GM23338 (cell line): ENCODE measurements around the gene EVX2. TPM values are rescaled to one million over a fixed set of nuclear protein-coding genes. Genes with fewer than 3 reads are reported as not detected.

Experiments used
- ATAC-seq: fragments of 200-7000 bp; cut with Tn5 transposase; 3 replicates; pipeline ENCODE4 v1.9.1; 2020
- DNase-seq: peaks from one replicate; pipeline ENCODE4 v3.0.0-alpha.2; 2015; ENCODE audit warnings: low spot score
- H2AFZ ChIP-seq: fragments of 200-600 bp; sonication (generic); 2 replicates; pipeline ENCODE4 v1.8.0; 2016; ENCODE audit warnings: antibody characterized with exemption, mild to moderate bottlenecking, moderate library complexity
- H3F3A ChIP-seq: fragments of 200-600 bp; sonication (generic); replicated peaks from 2 replicates; pipeline ENCODE4 v1.8.0; 2017; ENCODE audit warnings: antibody characterized with exemption, mixed run types, low read depth
- H3K27ac ChIP-seq: fragments of 200-600 bp; sonication (generic); 2 replicates; pipeline ENCODE4 v1.6.1; 2016; ENCODE audit warnings: low read depth
- H3K27me3 ChIP-seq: fragments of 200-600 bp; sonication (generic); 2 replicates; pipeline ENCODE4 v1.8.0; 2016; ENCODE audit warnings: mild to moderate bottlenecking, mixed run types, moderate library complexity; ENCODE audit not compliant: insufficient read depth
- H3K36me3 ChIP-seq: fragments of 200-600 bp; sonication (generic); 2 replicates; pipeline ENCODE4 v1.8.0; 2016; ENCODE audit warnings: mild to moderate bottlenecking; ENCODE audit not compliant: insufficient read depth
- H3K4me1 ChIP-seq: fragments of 200-600 bp; sonication (generic); 2 replicates; pipeline ENCODE4 v1.8.0; 2016; ENCODE audit warnings: mild to moderate bottlenecking, moderate library complexity; ENCODE audit not compliant: insufficient read depth
- H3K4me2 ChIP-seq: fragments of 200-600 bp; sonication (generic); 2 replicates; pipeline ENCODE4 v1.7.1; 2017; ENCODE audit warnings: mixed run types
- H3K4me3 ChIP-seq: fragments of 200-600 bp; sonication (generic); 2 replicates; pipeline ENCODE4 v1.6.1; 2016; ENCODE audit warnings: mixed run types
- H3K79me2 ChIP-seq: fragments of 200-600 bp; sonication (generic); replicated peaks from 2 replicates; pipeline ENCODE4 v1.8.0; 2017; ENCODE audit warnings: mild to moderate bottlenecking; ENCODE audit not compliant: insufficient read depth
- H3K9me2 ChIP-seq: fragments of 200-600 bp; sonication (generic); 2 replicates; pipeline ENCODE4 v1.8.0; 2017; ENCODE audit not compliant: insufficient read depth
- H4K20me1 ChIP-seq: fragments of 200-600 bp; sonication (generic); replicated peaks from 2 replicates; pipeline ENCODE4 v1.8.0; 2017; ENCODE audit warnings: mild to moderate bottlenecking; ENCODE audit not compliant: insufficient read depth
- H3K27ac Mint-ChIP-seq: 2 replicates; pipeline ENCODE4 v1.8.0; 2020; ENCODE audit warnings: inconsistent platforms, mild to moderate bottlenecking, moderate library complexity, mixed read lengths
- H3K27me3 Mint-ChIP-seq: 3 replicates; pipeline ENCODE4 v1.8.0; 2022; ENCODE audit warnings: low read depth, mild to moderate bottlenecking, moderate library complexity, mixed read lengths, inconsistent platforms; ENCODE audit not compliant: insufficient read depth, poor library complexity
- H3K36me3 Mint-ChIP-seq: 3 replicates; pipeline ENCODE4 v1.8.0; 2021; ENCODE audit warnings: low read depth, mild to moderate bottlenecking, inconsistent platforms, moderate library complexity, mixed read lengths
- H3K4me1 Mint-ChIP-seq: 3 replicates; pipeline ENCODE4 v1.8.0; 2020; ENCODE audit warnings: mild to moderate bottlenecking, inconsistent platforms, mixed read lengths
- H3K4me3 Mint-ChIP-seq: 3 replicates; pipeline ENCODE4 v1.8.0; 2021; ENCODE audit warnings: moderate library complexity, mild to moderate bottlenecking, inconsistent platforms, mixed read lengths
- H3K9me3 Mint-ChIP-seq: 3 replicates; pipeline ENCODE4 v1.8.0; 2020; ENCODE audit warnings: moderate library complexity, mild to moderate bottlenecking, inconsistent platforms, mixed read lengths
- CREB1 ChIP-seq: fragments of 250-450 bp; sonication (Bioruptor Pico); IDR thresholded peaks from 2 replicates; pipeline ENCODE4 v1.5.0; 2020; ENCODE audit warnings: low read depth, mild to moderate bottlenecking, moderate library complexity
- EZH2 ChIP-seq: fragments of 200-600 bp; sonication (generic); IDR thresholded peaks from one replicate; pipeline ENCODE4 v1.8.0; 2017; ENCODE audit warnings: antibody characterized with exemption, mild to moderate bottlenecking, low read depth; ENCODE audit not compliant: unreplicated experiment
- EZH2phosphoT487 ChIP-seq: fragments of 200-600 bp; sonication (generic); IDR thresholded peaks from one replicate; pipeline ENCODE4 v1.8.1; 2018; ENCODE audit warnings: antibody characterized with exemption; ENCODE audit not compliant: unreplicated experiment
- POLR2AphosphoS5 ChIP-seq: IDR thresholded peaks from 2 replicates; pipeline ENCODE4 v1.6.1; 2016; ENCODE audit warnings: antibody characterized with exemption, low read depth
- ZNF331 ChIP-seq: fragments of 250-450 bp; sonication (Bioruptor Pico); IDR thresholded peaks from 2 replicates; pipeline ENCODE4 v1.5.0; 2020; ENCODE audit warnings: low read depth, mild to moderate bottlenecking, moderate library complexity
- polyA plus RNA-seq: library from polyadenylated mRNA; unstranded; fragments of >200 nt; fragmentation: Nextera tagmentation; extraction: Ambion mirVana; gene quantifications from 2 replicates; pipeline ENCODE4 v1.2.1, GENCODE V29; 2016
- total RNA-seq: library from RNA; depleted of rRNA; stranded (reverse); fragments of >200 nt; shearing (Covaris generic); gene quantifications from 2 replicates; pipeline ENCODE4 v1.2.3, GENCODE V29; 2014
- TF ChIP-seq, protein P1 (sequence below), 2 experiments: fragments of 200-600 bp in 1 of 2; sonication (generic) in 1 of 2; conservative IDR thresholded peaks; 2 replicates each; pipeline versions ENCODE4 v1.5.1 to v1.6.1; 2016 to 2017; ENCODE audit warnings: antibody characterized with exemption in 2 of 2, low read depth in 2 of 2, mild to moderate bottlenecking in 2 of 2, moderate library complexity in 1 of 2
- TF ChIP-seq, protein P2 (sequence below): IDR thresholded peaks from one replicate; pipeline ENCODE4 v1.6.1; 2018; ENCODE audit warnings: antibody characterized with exemption; ENCODE audit not compliant: unreplicated experiment

EVX2 gene
- total and polyA plus RNA-seq, 2 experiments from 2014 or later = 0.03 TPM; not detected in 1

DNA sequence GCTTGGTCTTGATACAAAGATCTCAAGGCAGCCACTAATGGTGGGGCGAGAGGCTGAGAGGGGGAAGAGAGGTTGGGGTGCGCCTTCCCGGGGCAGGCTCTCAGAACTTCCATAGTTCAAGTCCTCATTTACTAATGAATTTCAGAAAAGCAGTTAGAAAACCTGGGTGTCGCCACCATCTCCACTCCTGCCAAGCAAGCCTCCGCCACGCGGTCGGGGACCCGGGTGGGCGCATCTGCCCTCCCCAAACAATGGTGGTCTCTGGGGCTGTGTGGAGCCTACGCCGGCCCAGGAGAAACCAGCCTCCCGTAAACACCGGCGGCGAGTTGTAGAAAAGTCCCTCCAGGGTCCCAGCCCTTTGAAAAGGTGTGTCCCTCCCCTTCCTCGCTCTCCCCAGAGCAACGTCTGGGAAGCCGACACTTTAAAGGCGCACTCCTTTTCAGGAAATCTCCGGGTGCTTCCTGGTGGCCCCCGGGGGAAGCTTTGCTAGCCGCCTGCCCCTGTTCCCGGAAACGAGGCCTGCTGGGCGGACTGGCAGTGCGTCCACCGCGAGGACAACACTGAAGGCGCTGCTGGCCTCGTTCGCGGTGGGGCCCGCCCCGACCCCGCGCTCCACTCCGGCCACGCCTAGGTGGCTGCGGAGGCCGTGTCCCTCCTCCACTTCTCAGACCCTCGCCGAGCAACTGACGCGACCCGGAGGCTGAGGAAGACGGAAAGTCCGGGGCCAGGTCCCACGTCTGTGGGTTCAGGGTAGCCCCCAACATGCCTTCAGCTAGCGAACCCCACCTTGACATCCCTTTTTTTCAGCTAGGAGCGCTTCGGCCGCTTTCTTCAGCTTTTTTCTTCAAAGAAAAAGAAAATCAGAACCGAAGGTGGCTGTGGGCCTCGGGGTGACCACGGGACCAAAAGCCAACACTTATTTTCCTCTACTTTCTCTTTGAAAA is 16.8 kb downstream of the EVX2 start (continued):
- TF ChIP-seq, protein P1, sequence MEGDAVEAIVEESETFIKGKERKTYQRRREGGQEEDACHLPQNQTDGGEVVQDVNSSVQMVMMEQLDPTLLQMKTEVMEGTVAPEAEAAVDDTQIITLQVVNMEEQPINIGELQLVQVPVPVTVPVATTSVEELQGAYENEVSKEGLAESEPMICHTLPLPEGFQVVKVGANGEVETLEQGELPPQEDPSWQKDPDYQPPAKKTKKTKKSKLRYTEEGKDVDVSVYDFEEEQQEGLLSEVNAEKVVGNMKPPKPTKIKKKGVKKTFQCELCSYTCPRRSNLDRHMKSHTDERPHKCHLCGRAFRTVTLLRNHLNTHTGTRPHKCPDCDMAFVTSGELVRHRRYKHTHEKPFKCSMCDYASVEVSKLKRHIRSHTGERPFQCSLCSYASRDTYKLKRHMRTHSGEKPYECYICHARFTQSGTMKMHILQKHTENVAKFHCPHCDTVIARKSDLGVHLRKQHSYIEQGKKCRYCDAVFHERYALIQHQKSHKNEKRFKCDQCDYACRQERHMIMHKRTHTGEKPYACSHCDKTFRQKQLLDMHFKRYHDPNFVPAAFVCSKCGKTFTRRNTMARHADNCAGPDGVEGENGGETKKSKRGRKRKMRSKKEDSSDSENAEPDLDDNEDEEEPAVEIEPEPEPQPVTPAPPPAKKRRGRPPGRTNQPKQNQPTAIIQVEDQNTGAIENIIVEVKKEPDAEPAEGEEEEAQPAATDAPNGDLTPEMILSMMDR (conservative IDR thresholded peaks at IDR 0.05; ENCODE audit: low read depth in 2 of 2) = no peak; a peak in 1 of 4 replicates
- TF ChIP-seq EZH2phosphoT487 (peak; percentile 72), EZH2 (peak; percentile 90), POLR2AphosphoS5 (no peak), ZNF331 (no peak)
- TF ChIP-seq, protein P2, sequence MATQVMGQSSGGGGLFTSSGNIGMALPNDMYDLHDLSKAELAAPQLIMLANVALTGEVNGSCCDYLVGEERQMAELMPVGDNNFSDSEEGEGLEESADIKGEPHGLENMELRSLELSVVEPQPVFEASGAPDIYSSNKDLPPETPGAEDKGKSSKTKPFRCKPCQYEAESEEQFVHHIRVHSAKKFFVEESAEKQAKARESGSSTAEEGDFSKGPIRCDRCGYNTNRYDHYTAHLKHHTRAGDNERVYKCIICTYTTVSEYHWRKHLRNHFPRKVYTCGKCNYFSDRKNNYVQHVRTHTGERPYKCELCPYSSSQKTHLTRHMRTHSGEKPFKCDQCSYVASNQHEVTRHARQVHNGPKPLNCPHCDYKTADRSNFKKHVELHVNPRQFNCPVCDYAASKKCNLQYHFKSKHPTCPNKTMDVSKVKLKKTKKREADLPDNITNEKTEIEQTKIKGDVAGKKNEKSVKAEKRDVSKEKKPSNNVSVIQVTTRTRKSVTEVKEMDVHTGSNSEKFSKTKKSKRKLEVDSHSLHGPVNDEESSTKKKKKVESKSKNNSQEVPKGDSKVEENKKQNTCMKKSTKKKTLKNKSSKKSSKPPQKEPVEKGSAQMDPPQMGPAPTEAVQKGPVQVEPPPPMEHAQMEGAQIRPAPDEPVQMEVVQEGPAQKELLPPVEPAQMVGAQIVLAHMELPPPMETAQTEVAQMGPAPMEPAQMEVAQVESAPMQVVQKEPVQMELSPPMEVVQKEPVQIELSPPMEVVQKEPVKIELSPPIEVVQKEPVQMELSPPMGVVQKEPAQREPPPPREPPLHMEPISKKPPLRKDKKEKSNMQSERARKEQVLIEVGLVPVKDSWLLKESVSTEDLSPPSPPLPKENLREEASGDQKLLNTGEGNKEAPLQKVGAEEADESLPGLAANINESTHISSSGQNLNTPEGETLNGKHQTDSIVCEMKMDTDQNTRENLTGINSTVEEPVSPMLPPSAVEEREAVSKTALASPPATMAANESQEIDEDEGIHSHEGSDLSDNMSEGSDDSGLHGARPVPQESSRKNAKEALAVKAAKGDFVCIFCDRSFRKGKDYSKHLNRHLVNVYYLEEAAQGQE = no peak

- Histone ChIP-seq H4K20me1 (peaks cover 7% of the 10 kb centered on the region), H3K4me1 (peaks cover 22% of the 10 kb centered on the region), H3K79me2 (no peaks in the 10 kb centered on the region), H3K27me3 (peaks cover 86% of the 10 kb centered on the region), H3K4me3 (no peak overlapping the region), H3K9me2 (no peaks in the 10 kb centered on the region), H2AFZ (no peak overlapping the region), H3K27ac (no peak overlapping the region), H3K4me2 (no peak overlapping the region), H3F3A (peaks cover 4% of the 10 kb centered on the region; the same call in 1 of the 2 replicates), H3K36me3 (no peaks in the 10 kb centered on the region)
- TF ChIP-seq EZH2 (peak; percentile 18), CREB1 (CRISPR knock-in tag) (no peak)
- Mint-ChIP-seq H3K9me3 (no peaks in the 10 kb centered on the region), H3K4me3 (no peak overlapping the region), H3K36me3 (no peaks in the 10 kb centered on the region), H3K27ac (no peak overlapping the region), H3K4me1 (peaks cover 16% of the 10 kb centered on the region), H3K27me3 (peaks cover 52% of the 10 kb centered on the region)
- no peak for ATAC-seq
- DNase-seq = no peak
These were observed 19.8 kb downstream of the EVX2 start for GRCh38 chr2:176063958-176064357.
